ENCODE measurements around the gene FLT4.

DNA sequence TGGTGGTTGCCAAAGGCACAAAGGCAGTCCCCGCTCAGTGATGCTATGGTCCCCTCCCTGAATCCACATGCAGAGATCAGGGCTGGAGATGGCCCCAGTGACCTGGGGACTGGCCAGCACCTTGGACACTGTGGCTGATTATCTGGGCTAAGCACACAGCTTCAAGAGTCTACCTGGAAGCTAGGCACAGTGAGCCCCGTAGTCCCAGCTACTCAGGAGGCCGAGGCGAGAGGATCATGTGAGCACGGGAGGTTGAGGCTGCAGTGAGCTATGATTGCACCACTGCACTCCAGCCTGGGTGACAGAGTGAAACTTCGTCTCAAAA, 49.8 kb downstream of the FLT4 start:
- no peak for TF ChIP-seq POLR2A (IDR thresholded peaks at IDR 0.05)
- TF ChIP-seq, protein P1, sequence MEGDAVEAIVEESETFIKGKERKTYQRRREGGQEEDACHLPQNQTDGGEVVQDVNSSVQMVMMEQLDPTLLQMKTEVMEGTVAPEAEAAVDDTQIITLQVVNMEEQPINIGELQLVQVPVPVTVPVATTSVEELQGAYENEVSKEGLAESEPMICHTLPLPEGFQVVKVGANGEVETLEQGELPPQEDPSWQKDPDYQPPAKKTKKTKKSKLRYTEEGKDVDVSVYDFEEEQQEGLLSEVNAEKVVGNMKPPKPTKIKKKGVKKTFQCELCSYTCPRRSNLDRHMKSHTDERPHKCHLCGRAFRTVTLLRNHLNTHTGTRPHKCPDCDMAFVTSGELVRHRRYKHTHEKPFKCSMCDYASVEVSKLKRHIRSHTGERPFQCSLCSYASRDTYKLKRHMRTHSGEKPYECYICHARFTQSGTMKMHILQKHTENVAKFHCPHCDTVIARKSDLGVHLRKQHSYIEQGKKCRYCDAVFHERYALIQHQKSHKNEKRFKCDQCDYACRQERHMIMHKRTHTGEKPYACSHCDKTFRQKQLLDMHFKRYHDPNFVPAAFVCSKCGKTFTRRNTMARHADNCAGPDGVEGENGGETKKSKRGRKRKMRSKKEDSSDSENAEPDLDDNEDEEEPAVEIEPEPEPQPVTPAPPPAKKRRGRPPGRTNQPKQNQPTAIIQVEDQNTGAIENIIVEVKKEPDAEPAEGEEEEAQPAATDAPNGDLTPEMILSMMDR (IDR thresholded peaks at IDR 0.05): no peak

All from right lobe of liver (tissue), 4 donors.